IMR-90 (cell line): ENCODE data around the gene GNB2. TPM values are rescaled to one million over a fixed set of nuclear protein-coding genes. Genes with fewer than 3 reads are reported as not detected.
A peak's percentile ranks its signal among the peaks of the same experiment; 100 is the strongest.

ENCODE experiments used
- ATAC-seq: fragments of 200-7000 bp; cut with Tn5 transposase; 2 replicates; pipeline ENCODE4 v1.9.1; 2020; ENCODE audit warnings: low read depth, mild to moderate bottlenecking, moderate library complexity
- BruUV-seq: library from RNA; stranded (reverse); fragments of 400-500 nt; replicated peaks from 2 replicates; lab custom pipeline; 2021; lab: Mats Ljungman, UMichigan
- CTCF ChIA-PET: fragments of 300-600 bp; formaldehyde crosslinking; extraction: SDS; loops from one replicate; lab custom pipeline; 2021; ENCODE audit warnings: antibody characterized with exemption; lab: Yijun Ruan, JAX
- POLR2A ChIA-PET: fragments of 300-600 bp; sonication (Branson Sonifier 250); formaldehyde crosslinking; loops from one replicate; lab custom pipeline; 2022; ENCODE audit warnings: antibody characterized with exemption; ENCODE audit not compliant: unreplicated experiment; lab: Charles Lee
- DNase-seq: peaks from one replicate; pipeline ENCODE4 v3.0.0; 2013
- H2AFZ ChIP-seq: replicated peaks from 2 replicates; pipeline ENCODE3; 2013; ENCODE audit warnings: low read length, mild to moderate bottlenecking; ENCODE audit not compliant: poor library complexity
- H2AK5ac ChIP-seq: 2 replicates; pipeline ENCODE4 v1.6.1; 2013; ENCODE audit warnings: low read depth, low read length, inconsistent platforms
- H2AK9ac ChIP-seq: replicated peaks from 2 replicates; pipeline ENCODE3; 2013; ENCODE audit warnings: mild to moderate bottlenecking, low read depth, low read length, moderate library complexity; ENCODE audit not compliant: poor library complexity
- H2BK120ac ChIP-seq: 2 replicates; pipeline ENCODE4 v1.6.1; 2013; ENCODE audit warnings: low read depth, low read length, inconsistent platforms
- H2BK15ac ChIP-seq: 3 replicates; pipeline ENCODE4 v1.6.1; 2013; ENCODE audit warnings: low read depth, low read length, inconsistent platforms
- H2BK20ac ChIP-seq: 2 replicates; pipeline ENCODE4 v1.6.1; 2013; ENCODE audit warnings: low read depth, mild to moderate bottlenecking, inconsistent platforms, low read length, moderate library complexity
- H2BK5ac ChIP-seq: 2 replicates; pipeline ENCODE4 v1.6.1; 2013; ENCODE audit warnings: mild to moderate bottlenecking, low read depth, low read length, inconsistent platforms; ENCODE audit not compliant: poor library complexity, severe bottlenecking
- H3K14ac ChIP-seq: replicated peaks from 2 replicates; pipeline ENCODE4 v1.6.1; 2013; ENCODE audit warnings: low read depth, low read length, inconsistent platforms
- H3K18ac ChIP-seq: 2 replicates; pipeline ENCODE4 v1.6.1; 2013; ENCODE audit warnings: low read depth, low read length, control low read depth
- H3K23ac ChIP-seq: 2 replicates; pipeline ENCODE4 v1.6.1; 2013; ENCODE audit warnings: low read depth, low read length, inconsistent platforms
- H3K27ac ChIP-seq: 2 replicates; pipeline ENCODE4 v1.5.1; 2013; ENCODE audit warnings: mild to moderate bottlenecking, control low read depth, low read length; ENCODE audit not compliant: insufficient read depth
- H3K27me3 ChIP-seq: 2 replicates; pipeline ENCODE4 v1.6.1; 2013; ENCODE audit warnings: low read length; ENCODE audit not compliant: control insufficient read depth, insufficient read depth
- H3K36me3 ChIP-seq: 2 replicates; pipeline ENCODE4 v1.6.1; 2013; ENCODE audit warnings: low read length, mixed read lengths; ENCODE audit not compliant: control insufficient read depth, insufficient read depth
- H3K4ac ChIP-seq: 2 replicates; pipeline ENCODE4 v1.6.1; 2013; ENCODE audit warnings: low read depth, low read length, inconsistent platforms
- H3K4me1 ChIP-seq: 2 replicates; pipeline ENCODE4 v1.6.1; 2013; ENCODE audit warnings: low read length, mixed read lengths; ENCODE audit not compliant: control insufficient read depth, insufficient read depth
- H3K4me2 ChIP-seq: 2 replicates; pipeline ENCODE4 v1.6.1; 2013; ENCODE audit warnings: low read depth, mild to moderate bottlenecking, control low read depth, low read length, moderate library complexity
- H3K4me3 ChIP-seq: 2 replicates; pipeline ENCODE4 v1.5.1; 2013; ENCODE audit warnings: low read depth, mild to moderate bottlenecking, control low read depth, low read length, moderate library complexity; ENCODE audit not compliant: insufficient read depth
- H3K56ac ChIP-seq: 2 replicates; pipeline ENCODE4 v1.6.1; 2013; ENCODE audit warnings: low read length, inconsistent platforms; ENCODE audit not compliant: insufficient read depth; ENCODE audit errors: extremely low read depth
- H3K79me1 ChIP-seq, 2 experiments: 2 replicates each; pipeline ENCODE4 v1.6.1; 2013; ENCODE audit warnings: low read length in 2 of 2, inconsistent platforms in 1 of 2, low read depth in 1 of 2
- H3K9ac ChIP-seq: 2 replicates; pipeline ENCODE4 v1.6.1; 2013; ENCODE audit warnings: low read depth, low read length, control low read depth
- H3K9me1 ChIP-seq: 2 replicates; pipeline ENCODE4 v1.6.1; 2013; ENCODE audit warnings: low read length, inconsistent platforms; ENCODE audit not compliant: insufficient read depth
- H3K9me3 ChIP-seq: 2 replicates; pipeline ENCODE4 v1.6.1; 2013; ENCODE audit warnings: low read length; ENCODE audit not compliant: control insufficient read depth, insufficient read depth
- H4K20me1 ChIP-seq: 2 replicates; pipeline ENCODE4 v1.6.1; 2013; ENCODE audit warnings: low read length, inconsistent platforms; ENCODE audit not compliant: insufficient read depth
- H4K5ac ChIP-seq: 2 replicates; pipeline ENCODE4 v1.6.1; 2013; ENCODE audit warnings: mild to moderate bottlenecking, low read depth, low read length, control low read depth
- H4K8ac ChIP-seq, 2 experiments: 2 replicates each; pipeline ENCODE4 v1.6.1; 2013; ENCODE audit warnings: low read depth in 2 of 2, low read length in 2 of 2, control low read depth in 1 of 2, inconsistent platforms in 1 of 2
- H4K91ac ChIP-seq: 2 replicates; pipeline ENCODE4 v1.6.1; 2013; ENCODE audit warnings: low read depth, low read length, inconsistent platforms; ENCODE audit not compliant: insufficient read depth
- CEBPB ChIP-seq: IDR thresholded peaks from 2 replicates; pipeline ENCODE4 v1.6.1; 2012; ENCODE audit warnings: low read depth, low read length, improper control_type of control experiment
- CTCF ChIP-seq: conservative IDR thresholded peaks from 2 replicates; pipeline ENCODE4 v1.5.1; 2012; ENCODE audit warnings: mild to moderate bottlenecking, low read depth, low read length, improper control_type of control experiment
- ELK1 ChIP-seq: fragments of 150-350 bp; IDR thresholded peaks from 2 replicates; pipeline ENCODE4 v1.6.1; 2016; ENCODE audit warnings: low read depth, mild to moderate bottlenecking, low read length, moderate library complexity, borderline replicate concordance
- FOS ChIP-seq: fragments of 150-350 bp; IDR thresholded peaks from 2 replicates; pipeline ENCODE4 v1.6.1; 2016; ENCODE audit warnings: low read depth, low read length
- MAFK ChIP-seq: IDR thresholded peaks from 2 replicates; pipeline ENCODE4 v1.6.1; 2012; ENCODE audit warnings: low read depth, low read length, improper control_type of control experiment
- MAZ ChIP-seq: IDR thresholded peaks from 2 replicates; pipeline ENCODE4 v1.6.1; 2012; ENCODE audit warnings: low read depth, mild to moderate bottlenecking, low read length, improper control_type of control experiment, moderate library complexity, borderline replicate concordance
- MXI1 ChIP-seq: IDR thresholded peaks from 2 replicates; pipeline ENCODE4 v1.6.1; 2012; ENCODE audit warnings: low read depth, mild to moderate bottlenecking, low read length, moderate library complexity, borderline replicate concordance
- NFE2L2 ChIP-seq: fragments of 150-350 bp; IDR thresholded peaks from 2 replicates; pipeline ENCODE4 v1.6.1; 2016; ENCODE audit warnings: low read depth, mild to moderate bottlenecking, low read length
- POLR2A ChIP-seq: IDR thresholded peaks from 2 replicates; pipeline ENCODE4 v1.6.1; 2012; ENCODE audit warnings: mild to moderate bottlenecking, low read depth, low read length
- RAD21 ChIP-seq: IDR thresholded peaks from 2 replicates; pipeline ENCODE4 v1.6.1; 2012; ENCODE audit warnings: low read length, improper control_type of control experiment
- RCOR1 ChIP-seq: IDR thresholded peaks from 2 replicates; pipeline ENCODE4 v1.6.1; 2012; ENCODE audit warnings: mild to moderate bottlenecking, low read length, improper control_type of control experiment; ENCODE audit not compliant: insufficient replicate concordance
- RFX5 ChIP-seq: IDR thresholded peaks from 2 replicates; pipeline ENCODE4 v1.8.0; 2012; ENCODE audit warnings: low read depth, mild to moderate bottlenecking, low read length, moderate library complexity
- SMC3 ChIP-seq: fragments of 150-350 bp; IDR thresholded peaks from 2 replicates; pipeline ENCODE4 v1.6.1; 2016; ENCODE audit warnings: low read depth, mild to moderate bottlenecking, antibody characterized with exemption, low read length, moderate library complexity
- USF2 ChIP-seq: fragments of 150-350 bp; IDR thresholded peaks from 2 replicates; pipeline ENCODE4 v1.6.1; 2017; ENCODE audit warnings: mild to moderate bottlenecking, antibody characterized with exemption, low read length, low read depth
- WGBS, 2 experiments: methylation state at CpG; one replicate each; pipeline versions ENCODE4 v1.1.5 to v1.1.7; 2013; ENCODE audit warnings: missing lambda C conversion rate in 2 of 2; ENCODE audit not compliant: insufficient read length in 1 of 2; ENCODE audit errors: extremely low coverage in 2 of 2; 5-methylcytosine and 5-hydroxymethylcytosine counted together
- dilution Hi-C: fragments of 300-500 bp; cut with HindIII; formaldehyde crosslinking; loops from one replicate; pipeline ENCODE4 v1.14.3; 2018; ENCODE audit warnings: low sequenced_read_pairs; ENCODE audit not compliant: unreplicated experiment
- in situ Hi-C: fragments of 300-500 bp; cut with MboI; formaldehyde crosslinking; loops from 3 replicates; pipeline ENCODE4 v1.14.3; 2019; ENCODE audit warnings: low sequenced_read_pairs, inconsistent platforms, mixed read lengths
- intact Hi-C: fragments of 100-400 bp; cut with micrococcal nuclease; formaldehyde crosslinking; loops from 2 replicates; pipeline ENCODE4 v1.10.0; 2022
- polyA plus RNA-seq, 3 experiments: library from polyadenylated mRNA; depleted of rRNA; stranded (reverse); fragments of >200 nt; gene quantifications; 2 replicates each; pipeline ENCODE4 v1.2.3, GENCODE V29; 2012; ENCODE audit warnings: low replicate concordance in 1 of 3
- total RNA-seq: library from RNA; depleted of rRNA; stranded (reverse); fragments of >200 nt; gene quantifications from 2 replicates; pipeline ENCODE4 v1.2.3, GENCODE V29; 2012

GNB2 gene
- total and polyA plus RNA-seq, 2 of the 4 experiments (the other 2 are of a cell fraction) = 62.0 to 279 TPM

- dilution Hi-C loops = no loop called here
- H3K4me1 ChIP-seq = no peaks in the 10 kb centered on the region; the same call in 1 of the 2 replicates
- H4K8ac ChIP-seq = no peak overlapping the region; a peak in 2 of 4 replicates
- peak overlapping the region; percentile 73 for H3K4me2 ChIP-seq
- no peaks in the 10 kb centered on the region for H4K20me1 ChIP-seq
- peak overlapping the region; percentile 7; the same call in 1 of the 2 replicates for H4K5ac ChIP-seq
- H3K36me3 ChIP-seq = no peaks in the 10 kb centered on the region
- H2BK15ac ChIP-seq = no peak overlapping the region
- H3K9me1 ChIP-seq = no peaks in the 10 kb centered on the region
- WGBS, 2 experiments = 4% methylated on average over 55 of the region's 72 CpGs; no CpG with 5 or more reads in 1 of the 2 experiments
- peak; percentile 29 for DNase-seq
- no peak overlapping the region for H3K14ac ChIP-seq
- intact Hi-C loops = no loop called here
- peaks cover 29% of the 10 kb centered on the region for H3K27me3 ChIP-seq
- 0 out of 2 replicates have a peak overlapping the region, but pooled peaks have one; percentile 16 for H3K4ac ChIP-seq
- BruUV-seq = no TSS peak
- in situ Hi-C loops = no loop called here
- no peak overlapping the region for H2BK120ac ChIP-seq
- POLR2A ChIA-PET = interaction anchor here (0.5 kb wide), 2 partner anchors 45 to 1195 kb away, joined by 5 to 6 read pairs; partner anchors contain the start of gene PTCD1
- H2AK9ac ChIP-seq = peak overlapping the region; percentile 71
- no peak overlapping the region for H3K18ac ChIP-seq
- no peaks in the 10 kb centered on the region for H3K9me3 ChIP-seq
- H2AFZ ChIP-seq = peak overlapping the region; percentile 87
- H2BK20ac ChIP-seq = no peak overlapping the region
- H3K23ac ChIP-seq = no peak overlapping the region
- no peaks in the 10 kb centered on the region for H3K79me1 ChIP-seq
- H2AK5ac ChIP-seq = no peak overlapping the region
- H2BK5ac ChIP-seq = no peak overlapping the region
- no peak overlapping the region; the same call in 1 of the 2 replicates for H3K27ac ChIP-seq
- ATAC-seq = peak; percentile 80
- peak overlapping the region; percentile 42 for H3K4me3 ChIP-seq
- no peak overlapping the region; the same call in 1 of the 2 replicates for H4K91ac ChIP-seq
- H3K9ac ChIP-seq = peak overlapping the region; percentile 31; the same call in 1 of the 2 replicates
- H3K56ac ChIP-seq = no peak overlapping the region
- CTCF ChIA-PET = interaction anchor here (1.4 kb wide), 1 partner anchor 15 kb away, joined by 3 read pairs; no protein-coding TSS in a partner anchor
- TF ChIP-seq ELK1 (no peak), USF2 (peak; percentile 77), MXI1 (peak; percentile 42; the same call in 1 of the 2 replicates), RAD21 (no peak), RCOR1 (no peak), POLR2A (no peak), MAZ (no peak), MAFK (no peak), CTCF (peak; percentile 25; the same call in 1 of the 2 replicates), FOS (no peak), RFX5 (no peak), SMC3 (no peak), CEBPB (no peak), NFE2L2 (no peak)
Observed at GRCh38 chr7:100632951-100633717, 40.4 kb upstream of the GNB2 start.
